HG02840 (cell line): ENCODE data around the gene SH3RF3.

Source experiments
- ATAC-seq: cut with Tn5 transposase; IDR thresholded peaks from one replicate; pipeline ENCODE4 v1.9.1; 2021; ENCODE audit warnings: mild to moderate bottlenecking, moderate library complexity, moderate number of reproducible peaks; ENCODE audit not compliant: unreplicated experiment, low FRiP score

SH3RF3 gene

GRCh38 chr2:109419171-109419756 is 290.3 kb downstream of the SH3RF3 start:
- no peak for ATAC-seq

GRCh38 chr2:109419960-109420370 is 291.0 kb downstream of the SH3RF3 start:
- ATAC-seq: no peak

GRCh38 chr2:109421101-109421500 is 292.1 kb downstream of the SH3RF3 start:
- ATAC-seq: no peak

- ATAC-seq: no peak
Observed at GRCh38 chr2:109421642-109422041, 292.6 kb downstream of the SH3RF3 start.

- ATAC-seq: no peak
Observed at GRCh38 chr2:109422071-109422757, 293.2 kb downstream of the SH3RF3 start.

- ATAC-seq: no peak
Observed at GRCh38 chr2:109422758-109423500, 293.9 kb downstream of the SH3RF3 start.

- no peak for ATAC-seq
Observed at GRCh38 chr2:109423556-109424359, 294.8 kb downstream of the SH3RF3 start.

- no peak for ATAC-seq
Observed at GRCh38 chr2:109425411-109425810, 296.4 kb downstream of the SH3RF3 start.

GRCh38 chr2:109427661-109428091 is 298.7 kb downstream of the SH3RF3 start:
- no peak for ATAC-seq

GRCh38 chr2:109428281-109428680 is 299.3 kb downstream of the SH3RF3 start:
- ATAC-seq: no peak

DNA sequence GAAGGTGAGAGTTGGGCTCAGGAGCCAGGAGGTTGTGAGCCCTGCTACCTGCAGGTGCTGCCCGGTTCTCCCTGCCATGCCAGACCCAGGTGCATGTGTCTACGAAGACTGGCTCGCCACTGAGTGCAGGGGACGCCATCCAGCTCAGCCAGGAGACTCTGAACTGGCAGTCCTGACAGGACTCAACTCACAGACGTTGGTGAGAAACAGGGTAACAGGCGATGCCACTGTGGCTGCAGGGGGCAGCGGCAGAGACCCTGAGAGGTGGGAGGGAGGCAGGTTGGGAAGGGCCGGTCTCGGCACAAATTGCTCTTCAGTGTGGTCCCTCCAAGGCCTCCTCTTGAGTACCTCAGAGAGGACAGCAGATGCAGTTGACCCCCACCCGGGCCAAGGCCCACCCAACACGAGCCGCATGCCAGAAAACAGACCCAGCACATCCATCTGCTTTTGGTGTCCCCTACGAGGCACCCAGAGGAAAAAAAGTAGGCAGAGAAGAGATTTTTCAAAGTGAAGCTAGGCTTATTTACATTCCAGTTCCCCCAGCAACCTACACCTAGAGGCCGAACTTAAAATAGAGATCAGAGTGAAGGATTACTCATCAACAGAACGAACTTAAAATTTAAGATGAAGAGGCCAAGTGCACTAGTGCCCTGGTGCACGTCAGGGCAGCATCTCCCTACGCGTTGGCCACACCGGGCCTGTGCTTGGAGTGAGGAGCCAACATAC is 300.0 kb downstream of the SH3RF3 start:
- no peak for ATAC-seq

- no peak for ATAC-seq
Observed at GRCh38 chr2:109429567-109430328, 300.7 kb downstream of the SH3RF3 start.

DNA sequence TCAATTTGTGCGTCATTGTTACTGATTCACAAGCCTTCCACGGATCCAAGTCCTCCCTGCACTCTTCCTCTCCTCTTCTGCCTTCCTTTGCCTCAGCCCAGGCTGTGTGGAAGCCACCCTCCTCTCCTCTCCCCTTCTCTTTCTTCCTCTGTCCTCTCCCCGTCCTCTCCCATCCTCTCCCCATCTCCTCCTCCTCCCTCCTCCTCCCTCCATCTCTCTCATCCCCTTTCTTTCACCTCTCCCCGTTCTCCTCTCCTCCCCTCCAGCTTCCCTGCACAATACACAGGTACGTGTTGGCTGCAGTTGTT is 301.3 kb downstream of the SH3RF3 start:
- no peak for ATAC-seq

GRCh38 chr2:109432421-109432820 is 303.4 kb downstream of the SH3RF3 start:
- ATAC-seq: no peak

- no peak for ATAC-seq
Observed at GRCh38 chr2:109433486-109433885, 304.5 kb downstream of the SH3RF3 start.

GRCh38 chr2:109433926-109434325 is 304.9 kb downstream of the SH3RF3 start:
- ATAC-seq: no peak

GRCh38 chr2:109434351-109434750 is 305.3 kb downstream of the SH3RF3 start:
- ATAC-seq: no peak

GRCh38 chr2:109435066-109435690 is 306.2 kb downstream of the SH3RF3 start:
- ATAC-seq: no peak
